GM21786 (cell line): ENCODE data around the gene IQCE.
A peak's percentile ranks its signal among the peaks of the same experiment; 100 is the strongest.

ENCODE experiments used
- ATAC-seq: cut with Tn5 transposase; IDR thresholded peaks from one replicate; pipeline ENCODE4 v1.9.1; 2021; ENCODE audit not compliant: unreplicated experiment

Gene IQCE

GRCh38 chr7:2558629-2559282 is at the start of gene IQCE:
Gene IQCE (plus strand): TSS chr7:2558979. CDS start chr7:2559182, 203 bp downstream.
- ATAC-seq: peak; percentile 46

- ATAC-seq: no peak
These were observed 49.4 kb upstream of the IQCE start for GRCh38 chr7:2509298-2509906.

- ATAC-seq: no peak
These were observed 48.5 kb upstream of the IQCE start for GRCh38 chr7:2510130-2510776.

- no peak for ATAC-seq
These were observed 47.6 kb upstream of the IQCE start for GRCh38 chr7:2510909-2511768.

GRCh38 chr7:2511769-2512168 is 47.0 kb upstream of the IQCE start:
- ATAC-seq: no peak

- ATAC-seq: no peak
These were observed 46.6 kb upstream of the IQCE start for GRCh38 chr7:2512179-2512661.

GRCh38 chr7:2512713-2513112 is 46.1 kb upstream of the IQCE start:
- no peak for ATAC-seq

GRCh38 chr7:2513702-2514101 is 45.1 kb upstream of the IQCE start:
- no peak for ATAC-seq

- no peak for ATAC-seq
These were observed 44.0 kb upstream of the IQCE start for GRCh38 chr7:2514473-2515423.

GRCh38 chr7:2515424-2516193 is 43.2 kb upstream of the IQCE start:
- no peak for ATAC-seq

GRCh38 chr7:2516194-2516555 is 42.6 kb upstream of the IQCE start:
- ATAC-seq: no peak

GRCh38 chr7:2517026-2517425 is 41.8 kb upstream of the IQCE start:
- no peak for ATAC-seq

GRCh38 chr7:2517678-2518507 is 40.9 kb upstream of the IQCE start:
- no peak for ATAC-seq

GRCh38 chr7:2518737-2519118 is 40.1 kb upstream of the IQCE start:
- ATAC-seq: no peak

GRCh38 chr7:2519119-2519930 is 39.5 kb upstream of the IQCE start, which contains the start of gene LFNG:
Gene LFNG (plus strand): TSS chr7:2519774. CDS start chr7:2519862, 88 bp downstream.
- ATAC-seq: peak; percentile 73

- ATAC-seq: no peak
These were observed 38.5 kb upstream of the IQCE start for GRCh38 chr7:2520131-2520760.

GRCh38 chr7:2520761-2521290 is 38.0 kb upstream of the IQCE start:
- no peak for ATAC-seq
